Ramos (cell line): ENCODE results near the gene MAGI2.

Experiments used
- in situ Hi-C: fragments of 300-500 bp; cut with MboI; formaldehyde crosslinking; loops from one replicate; pipeline ENCODE4 v1.14.3; 2022; ENCODE audit warnings: low sequenced_read_pairs; ENCODE audit not compliant: unreplicated experiment

The MAGI2 gene

DNA sequence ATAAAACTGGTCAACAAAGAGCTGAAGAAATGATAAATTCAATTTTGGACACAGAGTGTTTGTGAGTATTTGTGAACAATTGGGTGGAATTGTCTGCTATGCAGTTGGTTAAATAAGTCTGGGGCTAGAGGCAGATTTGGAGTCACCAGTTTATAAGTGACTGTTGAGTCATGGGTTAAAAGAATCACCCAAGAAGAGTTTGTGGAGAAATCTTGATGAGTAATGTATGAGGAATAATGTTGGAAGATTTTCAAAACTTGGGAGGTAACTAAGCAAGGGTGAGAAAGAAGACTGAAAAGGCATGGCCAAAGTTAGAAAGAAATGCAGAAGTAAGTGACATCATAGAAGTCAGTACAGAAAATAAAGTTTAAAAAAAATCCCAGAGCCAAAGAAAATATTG lies 750.7 kb downstream of the MAGI2 start:
- in situ Hi-C loops, result no loop called here

DNA sequence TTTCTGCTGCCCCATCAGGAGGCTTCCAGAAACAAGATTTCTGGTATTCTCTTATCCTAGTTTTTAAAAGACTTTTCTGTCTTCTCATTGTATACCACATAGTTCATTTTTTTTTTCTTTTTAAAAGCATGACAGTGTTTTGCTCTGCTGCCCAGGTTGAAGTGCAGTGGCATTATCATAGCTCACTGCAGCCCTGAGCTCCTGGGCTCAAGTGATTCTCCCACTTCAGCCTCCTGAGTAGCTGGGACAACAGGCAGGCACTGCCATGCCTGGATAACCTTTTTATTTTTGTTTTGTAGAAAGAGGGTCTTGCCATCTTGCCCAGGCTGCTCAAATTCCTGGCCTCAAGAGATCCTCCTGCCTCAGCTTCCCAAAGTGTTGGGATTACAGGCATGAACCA lies 757.6 kb downstream of the MAGI2 start:
- in situ Hi-C loops, result no loop called here

DNA sequence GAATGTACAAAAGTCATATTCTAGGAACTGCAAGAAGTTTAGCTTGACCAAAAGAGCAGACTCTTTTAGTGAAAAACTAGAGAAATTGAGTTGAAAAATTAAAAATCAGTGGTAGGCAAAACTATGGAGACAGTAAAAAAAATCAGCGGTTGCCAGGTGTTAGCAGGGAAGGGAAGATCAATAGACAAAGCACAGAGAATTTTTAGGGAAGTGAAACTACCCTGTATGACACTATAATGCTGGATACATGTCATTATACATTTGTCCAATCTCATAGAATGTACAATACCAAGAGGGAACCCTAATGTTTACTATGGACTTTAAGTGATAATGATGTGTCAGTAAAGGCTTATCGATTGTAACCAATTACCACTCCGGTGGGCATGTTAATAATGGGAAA lies 761.9 kb downstream of the MAGI2 start:
- in situ Hi-C loops, result no loop called here

DNA sequence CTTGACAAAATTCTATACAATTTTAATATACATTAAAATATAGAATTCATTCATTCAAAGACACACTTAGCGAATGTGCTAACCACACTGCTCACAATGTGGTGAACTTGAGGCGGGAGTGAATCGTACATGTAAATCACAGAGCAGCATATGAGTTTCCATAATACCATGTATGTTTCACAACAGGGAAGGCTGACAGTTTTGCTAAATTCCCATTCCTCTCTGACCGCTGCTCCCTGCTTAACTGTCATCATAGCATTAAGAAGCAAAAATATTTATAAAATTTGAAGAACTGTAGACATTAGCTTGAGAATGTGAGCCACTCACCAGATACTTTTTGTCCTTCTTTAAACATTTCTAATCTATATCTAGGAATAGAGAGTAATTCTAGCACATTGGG lies 763.3 kb downstream of the MAGI2 start:
- in situ Hi-C loops, result no loop called here

DNA sequence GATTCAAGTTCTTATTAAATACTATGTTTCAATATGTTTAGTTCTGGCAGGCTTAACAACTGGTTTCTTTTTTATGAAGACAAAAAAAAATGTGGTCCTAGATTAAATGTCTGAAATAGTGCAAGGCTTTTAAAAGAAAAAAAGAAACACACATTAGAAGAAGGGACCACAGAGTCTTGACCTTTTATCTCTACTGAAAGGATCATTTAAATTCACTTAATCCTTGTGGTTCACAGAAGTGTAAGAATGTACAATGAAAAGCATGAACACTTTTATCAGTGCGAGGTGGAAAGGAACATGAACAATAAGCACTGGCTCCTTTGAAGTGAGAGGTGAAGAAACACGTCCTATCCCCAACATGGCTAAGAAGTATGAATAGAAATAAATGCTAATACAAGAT lies 765.1 kb downstream of the MAGI2 start:
- in situ Hi-C loops, result no loop called here

DNA sequence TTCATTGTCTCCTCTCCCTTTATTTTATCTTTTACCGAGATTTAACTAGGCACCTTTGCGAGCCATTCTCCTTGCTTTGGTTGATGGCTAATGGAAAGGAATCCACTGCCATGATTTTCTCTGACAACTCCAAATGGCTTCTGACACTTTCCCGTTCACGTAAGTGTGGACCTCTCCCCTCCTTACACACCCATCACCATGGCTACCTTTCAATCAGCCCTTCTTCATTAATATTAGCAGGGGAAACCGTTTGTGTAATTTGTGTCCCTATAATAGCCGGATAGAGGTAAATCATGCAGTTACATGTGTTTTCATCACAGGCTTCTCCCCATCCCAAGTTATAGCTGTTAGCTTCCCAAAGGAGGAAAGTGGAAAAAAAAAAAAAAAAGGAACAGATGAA lies 767.3 kb downstream of the MAGI2 start:
- in situ Hi-C loops, result no loop called here

DNA sequence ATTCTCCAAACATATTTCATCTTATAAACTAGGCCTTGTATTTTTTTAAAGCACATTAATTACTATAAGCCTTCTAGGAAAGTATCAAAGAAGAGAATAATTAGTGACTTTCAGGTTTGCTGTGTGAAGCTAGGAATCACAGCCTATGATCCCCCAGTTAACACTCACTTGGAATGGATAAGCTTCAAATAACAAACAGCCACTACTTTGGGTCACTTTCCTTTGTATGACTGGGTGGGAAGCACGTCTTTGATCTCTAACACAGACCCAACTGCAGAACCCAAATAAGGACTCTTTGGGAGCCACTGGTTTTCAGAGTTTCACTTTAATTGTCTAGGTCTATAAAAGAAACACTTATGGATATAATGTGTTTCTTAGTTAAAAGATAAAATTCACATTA lies 769.3 kb downstream of the MAGI2 start:
- in situ Hi-C loops, result no loop called here

DNA sequence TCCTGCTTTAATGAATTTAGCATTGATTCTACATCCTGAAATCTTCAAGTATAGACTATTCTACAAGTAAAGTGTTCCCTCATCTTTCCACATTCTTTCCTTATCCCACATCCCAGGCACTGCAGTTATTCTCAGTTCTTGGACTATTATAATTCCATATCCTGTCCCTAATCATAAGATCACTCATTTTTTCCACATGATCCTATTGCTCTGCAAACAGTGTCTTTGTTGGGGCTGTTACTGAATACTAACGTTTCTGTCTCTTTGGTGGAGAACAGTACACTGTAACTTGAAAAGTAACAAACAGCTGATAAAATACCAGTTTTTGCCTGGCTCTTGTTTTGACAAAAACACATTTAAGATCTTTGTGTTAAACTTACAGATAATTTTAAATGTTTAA lies 769.9 kb downstream of the MAGI2 start:
- in situ Hi-C loops, result no loop called here

DNA sequence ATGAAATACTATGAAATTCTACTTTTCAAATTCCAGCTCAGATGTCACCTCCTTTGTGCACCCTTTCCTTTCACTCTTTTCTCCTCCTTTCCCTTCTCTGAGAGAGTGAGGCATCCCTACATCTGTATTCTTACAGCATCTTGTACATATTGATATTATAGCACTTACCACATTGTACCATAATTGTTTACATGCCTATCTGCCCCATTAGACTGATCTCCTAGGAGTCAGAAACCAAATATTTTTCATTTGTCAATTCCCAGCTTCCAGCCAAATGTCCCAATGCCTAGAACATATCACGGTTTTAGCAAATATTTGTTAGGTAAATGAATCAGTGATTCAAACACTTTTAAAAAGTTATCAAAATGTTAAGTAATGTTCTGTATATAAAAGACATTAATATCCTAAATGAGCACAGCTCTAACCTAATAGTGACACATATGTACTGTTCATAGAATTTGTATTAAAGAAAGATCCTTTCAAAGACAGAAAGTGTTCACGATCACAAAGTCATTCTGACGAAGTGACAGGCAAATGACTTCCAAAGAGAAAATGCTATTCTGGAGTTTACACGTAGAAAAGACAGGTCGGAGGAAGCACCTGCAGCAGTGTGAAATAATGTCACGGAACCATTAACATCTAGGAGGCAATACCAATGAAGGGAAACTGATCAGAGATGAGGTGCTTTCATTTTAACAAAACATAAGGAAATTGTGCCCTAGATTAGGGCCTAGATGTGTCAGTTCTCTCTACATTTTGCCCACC lies 774.2 kb downstream of the MAGI2 start:
- in situ Hi-C loops, result no loop called here

DNA sequence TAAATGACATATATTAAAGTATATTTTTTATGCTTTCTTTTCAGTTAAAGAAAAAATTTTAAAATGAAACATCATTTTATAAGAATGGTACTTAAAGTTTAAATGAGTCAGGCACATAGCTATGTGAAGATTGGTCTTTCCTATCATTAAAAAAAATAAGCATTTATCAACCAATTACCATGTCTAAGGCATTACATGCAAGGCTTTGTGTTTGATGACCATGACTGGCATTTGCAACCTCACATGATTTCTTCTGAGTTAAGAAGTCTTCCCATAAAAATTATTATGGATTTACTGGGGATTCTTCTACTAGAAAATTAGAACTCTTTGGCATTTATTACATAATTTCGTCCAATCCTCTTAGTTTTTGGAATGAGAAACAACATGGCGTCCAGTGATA lies 776.1 kb downstream of the MAGI2 start:
- in situ Hi-C loops, result no loop called here

DNA sequence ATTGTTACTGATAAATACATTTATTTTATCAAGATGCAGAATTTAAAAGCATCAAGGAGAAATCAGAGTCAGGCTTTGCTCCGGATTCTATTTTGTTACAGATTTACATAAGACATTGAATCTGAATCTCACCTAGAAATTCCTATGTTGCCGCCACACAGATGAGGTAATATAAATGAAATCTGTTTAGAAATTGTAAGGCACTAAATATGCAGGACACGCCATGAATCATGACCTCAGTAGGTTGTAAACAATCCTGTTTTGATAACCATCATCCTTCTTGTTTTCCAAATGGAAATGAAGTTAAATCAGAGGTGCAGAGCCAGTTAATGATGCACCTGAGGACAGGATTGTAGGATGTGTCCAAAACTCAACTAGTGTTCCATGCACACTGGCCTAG lies 778.0 kb downstream of the MAGI2 start:
- in situ Hi-C loops, result no loop called here

DNA sequence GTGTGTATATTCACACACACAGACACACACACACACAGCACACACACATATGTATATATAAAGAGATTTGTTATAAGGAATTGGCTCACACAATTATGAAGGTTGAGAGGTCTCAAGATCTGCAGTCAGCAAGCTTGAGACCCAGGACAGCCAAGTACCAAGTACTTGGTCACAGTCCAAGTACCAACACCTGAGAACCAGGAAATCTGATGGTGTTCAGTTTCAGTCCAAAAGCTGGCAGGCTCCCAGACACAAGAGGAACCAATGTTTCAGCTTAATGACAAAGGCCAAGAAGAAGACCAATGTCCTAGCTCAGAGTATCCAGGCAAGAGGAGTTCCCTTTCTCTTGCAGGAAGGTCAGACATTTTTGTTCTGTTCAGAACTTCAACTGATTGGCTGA lies 780.2 kb downstream of the MAGI2 start:
- in situ Hi-C loops, result no loop called here

DNA sequence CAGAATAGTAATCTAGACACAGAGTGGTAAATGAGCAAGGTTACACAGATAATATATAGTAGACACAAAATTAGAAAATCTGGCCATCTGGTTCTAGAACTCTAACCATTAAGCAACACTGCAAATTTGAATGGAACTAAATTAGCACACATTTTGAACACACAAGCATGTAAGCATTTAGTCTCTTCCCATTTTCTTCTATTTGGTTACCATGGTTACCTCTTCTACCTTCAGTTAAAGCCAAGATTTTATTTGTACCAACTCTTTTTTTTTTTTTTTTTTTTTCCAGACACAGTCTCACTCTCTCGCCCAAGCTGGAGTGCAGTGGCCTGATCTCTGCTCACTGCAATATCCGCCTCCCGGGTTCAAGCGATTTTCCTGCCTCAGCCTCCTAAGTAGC lies 790.5 kb downstream of the MAGI2 start:
- in situ Hi-C loops, result no loop called here

DNA sequence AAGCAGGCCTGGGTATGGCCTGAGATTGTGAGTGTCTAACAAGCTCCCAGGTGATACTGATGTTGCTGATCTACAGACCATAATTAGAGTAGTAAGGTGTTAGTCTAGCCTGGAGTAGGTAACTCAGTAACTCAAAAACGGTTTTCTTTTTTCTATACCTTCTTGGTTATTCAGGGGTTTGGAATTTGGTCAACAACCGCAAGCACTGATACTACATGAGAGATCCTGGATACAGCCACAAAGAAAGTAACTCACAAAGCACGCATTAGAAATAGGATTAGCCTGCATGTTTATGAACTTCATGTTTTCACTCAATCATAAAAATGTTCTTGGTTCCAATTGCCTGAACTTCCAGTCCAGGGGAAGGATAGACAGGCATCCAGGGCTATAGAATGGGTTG lies 803.5 kb downstream of the MAGI2 start:
- in situ Hi-C loops, result no loop called here

DNA sequence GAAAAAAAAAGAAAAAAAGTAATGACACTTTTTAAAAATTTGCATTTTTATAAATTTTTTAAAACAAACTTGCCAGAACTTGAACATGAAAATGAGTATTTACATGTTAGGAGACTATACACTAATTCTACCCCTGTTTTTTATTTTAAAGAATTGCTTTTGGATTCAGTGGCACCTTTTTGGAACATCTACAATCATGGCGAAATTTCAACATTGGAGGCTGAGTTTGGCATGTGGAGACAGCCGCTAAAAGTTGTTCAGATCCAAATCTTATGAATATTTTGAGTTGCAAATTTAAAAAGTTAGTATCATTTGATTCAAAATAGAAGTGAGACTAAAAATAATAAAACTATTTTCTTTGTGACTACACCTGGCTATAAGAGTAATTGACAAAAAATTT lies 804.2 kb downstream of the MAGI2 start:
- in situ Hi-C loops, result no loop called here

DNA sequence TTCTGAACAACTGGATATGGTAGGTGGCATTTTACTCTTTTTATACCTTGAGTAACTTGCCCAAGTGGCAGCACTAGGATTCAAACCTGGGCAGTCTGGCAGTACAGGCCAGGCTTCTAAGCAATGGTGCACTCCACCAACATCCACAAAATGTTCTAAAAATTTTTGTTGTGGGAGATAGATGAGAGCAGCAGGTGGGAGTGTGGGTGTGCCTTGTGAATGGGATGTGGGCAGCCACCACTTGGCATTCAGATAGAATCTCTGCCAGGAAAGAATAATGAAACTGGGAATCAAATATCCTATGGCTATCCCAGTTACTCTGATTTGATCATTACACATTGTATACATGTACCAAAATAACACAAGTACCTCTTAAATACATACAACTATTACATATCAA lies 810.7 kb downstream of the MAGI2 start:
- in situ Hi-C loops, result no loop called here

DNA sequence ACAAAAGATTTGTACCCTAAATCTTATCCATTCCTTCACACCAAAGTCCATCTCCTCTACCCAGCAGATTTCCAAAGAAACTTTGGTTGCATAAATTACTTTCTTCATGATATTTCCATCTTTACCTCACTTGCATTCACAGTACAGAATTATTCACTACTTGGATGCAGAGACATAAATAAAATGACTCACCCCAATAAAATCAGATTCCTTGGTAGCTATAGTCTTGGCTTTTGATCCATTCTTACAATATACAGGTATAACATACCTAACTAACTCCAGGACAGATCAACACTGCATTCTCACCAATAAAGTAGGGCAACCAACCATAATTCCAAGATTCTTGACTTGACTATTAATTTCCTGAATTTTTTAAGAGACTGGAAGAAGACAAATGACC lies 815.1 kb downstream of the MAGI2 start:
- in situ Hi-C loops, result no loop called here

DNA sequence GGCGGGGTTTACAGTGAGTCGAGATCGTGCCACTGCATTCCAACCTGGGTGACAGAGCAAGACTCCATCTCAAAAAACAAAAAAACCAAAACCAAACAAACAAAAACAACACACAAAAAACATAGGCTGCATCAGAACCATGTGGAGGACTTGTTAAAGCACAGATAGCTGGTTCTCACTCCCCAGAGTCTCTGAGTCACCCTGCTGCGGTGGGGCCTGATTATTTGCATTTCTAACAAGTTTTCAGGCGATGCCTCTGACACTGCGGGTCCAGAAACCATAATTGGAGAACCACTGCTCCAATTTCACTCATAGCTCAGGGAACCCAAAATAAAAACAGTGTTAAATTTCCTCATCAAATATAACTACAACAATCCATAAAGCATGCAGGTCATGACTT lies 816.7 kb downstream of the MAGI2 start:
- in situ Hi-C loops, result no loop called here

DNA sequence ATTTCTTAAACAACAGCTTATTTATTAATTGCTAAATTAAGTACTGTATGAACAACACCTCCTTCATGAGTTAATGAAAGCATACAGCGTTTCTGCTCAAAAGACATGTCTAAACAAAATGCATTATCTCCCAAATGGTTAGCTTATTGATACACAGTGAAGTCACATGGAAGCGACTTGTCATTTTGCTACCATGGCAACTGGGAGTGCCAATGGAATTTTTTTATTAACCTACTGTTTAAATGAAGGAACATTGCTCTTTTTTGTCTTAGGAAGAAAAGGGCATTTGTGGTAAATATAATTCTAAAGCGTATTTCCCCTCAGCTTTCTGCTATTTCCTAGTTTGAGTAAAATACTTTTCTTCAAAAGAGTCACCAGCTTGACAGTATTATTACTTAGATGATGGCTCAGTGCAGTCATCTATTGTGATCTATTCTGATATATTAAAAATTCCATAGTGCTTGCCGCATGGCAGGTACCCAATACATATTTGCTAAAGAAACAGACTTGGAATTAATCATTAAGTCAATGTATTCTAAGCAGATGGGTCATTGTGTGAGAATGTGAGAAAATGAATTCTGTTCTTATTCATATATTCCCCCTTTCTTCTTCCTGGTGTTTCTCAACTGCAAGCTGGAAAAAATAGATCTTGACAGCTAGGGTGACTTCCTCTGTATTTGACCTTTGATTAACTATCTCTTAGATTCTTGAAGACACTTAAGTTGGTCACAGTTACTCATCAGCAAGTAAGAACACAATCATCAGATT lies 818.3 kb downstream of the MAGI2 start:
- in situ Hi-C loops, result no loop called here

DNA sequence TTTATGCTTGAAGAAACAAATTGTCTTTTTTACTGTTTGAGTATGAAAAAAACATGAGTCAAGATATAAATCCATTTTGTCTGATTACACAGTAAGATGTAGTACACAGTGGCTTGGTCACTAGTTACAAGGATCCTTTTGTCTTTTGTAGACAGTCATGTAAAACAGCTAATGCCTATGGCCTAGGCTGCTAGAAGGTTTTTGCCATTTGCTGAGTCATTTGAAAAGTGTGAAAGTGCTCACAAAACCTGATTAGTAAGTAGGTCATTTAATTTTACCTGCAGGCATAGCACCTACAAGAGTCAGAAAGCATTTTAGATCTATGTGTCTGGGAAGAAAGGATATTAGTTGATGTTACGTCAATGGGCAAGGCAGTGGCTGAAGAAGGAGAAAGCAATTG lies 819.4 kb downstream of the MAGI2 start:
- in situ Hi-C loops, result no loop called here

DNA sequence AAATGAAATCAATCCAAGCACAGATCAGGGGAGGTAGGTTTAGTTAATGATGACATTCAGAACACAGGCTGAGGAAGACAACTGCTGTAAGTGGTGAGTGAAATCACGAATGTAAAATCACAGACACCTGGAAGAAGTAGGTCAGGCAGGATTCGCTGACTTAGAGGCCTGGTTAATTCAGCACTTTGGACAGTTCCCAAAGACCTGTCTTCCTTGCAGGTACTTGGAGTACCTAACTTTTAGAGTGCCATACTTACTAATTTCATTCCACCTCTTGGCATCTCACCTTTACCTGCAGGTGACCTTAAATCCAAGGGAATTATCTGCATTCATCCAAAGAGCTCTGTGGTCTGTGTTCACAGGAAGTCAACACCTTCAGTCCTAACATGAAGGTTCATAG lies 832.5 kb downstream of the MAGI2 start:
- in situ Hi-C loops, result no loop called here

DNA sequence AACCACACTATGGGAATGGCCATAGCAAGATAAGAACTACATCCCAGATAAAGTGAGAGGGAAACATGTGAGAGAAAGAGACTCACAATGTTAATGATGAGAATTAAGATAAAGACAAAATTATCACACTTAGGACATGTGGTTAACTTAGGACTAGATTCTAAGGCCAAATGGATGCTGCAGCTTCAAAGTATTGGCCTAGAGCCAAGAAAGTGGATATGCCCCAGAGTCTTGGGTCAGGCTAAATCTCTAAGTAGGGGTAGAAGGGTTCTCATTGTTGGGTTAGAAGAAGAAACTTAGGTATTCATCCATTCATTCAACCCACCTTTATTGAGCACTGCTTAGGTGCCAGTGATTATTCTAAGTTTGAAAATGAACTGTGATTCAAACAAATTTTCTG lies 836.9 kb downstream of the MAGI2 start:
- in situ Hi-C loops, result no loop called here
